Activated CD8-positive, alpha-beta memory T cell treated with anti-CD3 and anti-CD28 coated beads, Interleukin-2, amount 10 ng/mL, durations not matched to agents 7 days and 5 days (primary cell): ENCODE results near the gene ERICH2. TPM values are rescaled to one million over a fixed set of nuclear protein-coding genes. Genes with fewer than 3 reads are reported as not detected.
A peak's percentile ranks its signal among the peaks of the same experiment; 100 is the strongest.

Experiments
- ATAC-seq: fragments of 150-1000 bp; cut with Tn5 transposase; one replicate; pipeline ENCODE4 v1.10.0; 2021; ENCODE audit warnings: moderate library complexity
- CTCF ChIA-PET: fragments of 350-600 bp; sonication (Branson Sonifier 250); formaldehyde crosslinking; loops from one replicate; lab custom pipeline; 2021; ENCODE audit warnings: antibody characterized with exemption; lab: Charles Lee
- DNase-seq: peaks from one replicate; pipeline ENCODE4 v3.0.0-alpha.2; 2020
- H3K27ac Mint-ChIP-seq: one replicate; pipeline ENCODE4 v1.8.0; 2021; ENCODE audit warnings: mild to moderate bottlenecking, mixed read lengths
- H3K27me3 Mint-ChIP-seq: one replicate; pipeline ENCODE4 v1.8.0; 2021; ENCODE audit warnings: mixed read lengths
- H3K36me3 Mint-ChIP-seq: one replicate; pipeline ENCODE4 v1.8.0; 2021; ENCODE audit warnings: mild to moderate bottlenecking, mixed read lengths
- H3K4me1 Mint-ChIP-seq: one replicate; pipeline ENCODE4 v1.8.0; 2021; ENCODE audit warnings: mixed read lengths
- H3K4me3 Mint-ChIP-seq: one replicate; pipeline ENCODE4 v1.8.0; 2021; ENCODE audit warnings: mild to moderate bottlenecking, moderate library complexity, mixed read lengths
- H3K9me3 Mint-ChIP-seq: one replicate; pipeline ENCODE4 v1.8.0; 2022; ENCODE audit warnings: low read depth, mixed read lengths
- total RNA-seq, 2 experiments: library from RNA; stranded (reverse); gene quantifications; one replicate each; pipeline ENCODE4 v1.2.3, GENCODE V29; 2021

The ERICH2 gene
- total RNA-seq, 2 experiments from 2014 or later = not detected

DNA sequence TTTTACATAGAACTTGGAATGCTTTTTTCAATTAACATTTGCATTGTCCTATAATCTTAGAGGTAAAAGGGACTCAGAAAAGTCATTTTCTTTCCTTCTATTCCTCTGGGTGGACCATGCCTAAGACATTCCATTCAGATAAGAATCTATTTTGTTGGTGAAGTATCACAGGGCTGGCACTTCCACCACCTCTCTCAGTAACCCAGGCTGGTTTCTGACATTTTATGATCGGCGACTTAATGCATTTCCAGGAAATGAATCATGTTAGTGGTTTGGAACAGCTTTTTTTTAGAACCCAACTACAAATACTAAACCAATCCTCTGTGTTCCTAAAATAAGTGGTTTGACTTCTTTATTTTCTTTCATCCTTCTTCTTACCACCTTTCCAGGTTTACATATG, 73.5 kb downstream of the ERICH2 start:
- DNase-seq (peak; percentile 51), ATAC-seq (peak; percentile 55)
- Mint-ChIP-seq H3K9me3 (no peaks in the 10 kb centered on the region), H3K36me3 (peaks cover 3% of the 10 kb centered on the region), H3K4me3 (no peak overlapping the region), H3K27me3 (peaks cover 3% of the 10 kb centered on the region), H3K4me1 (peaks cover 13% of the 10 kb centered on the region), H3K27ac (peak overlapping the region; percentile 25)
- CTCF ChIA-PET = interaction anchor here (0.7 to 1.2 kb wide), 3 partner anchors 25 to 662 kb away, joined by 3 to 5 read pairs (median 3); partner anchors contain the start of gene GORASP2

DNA sequence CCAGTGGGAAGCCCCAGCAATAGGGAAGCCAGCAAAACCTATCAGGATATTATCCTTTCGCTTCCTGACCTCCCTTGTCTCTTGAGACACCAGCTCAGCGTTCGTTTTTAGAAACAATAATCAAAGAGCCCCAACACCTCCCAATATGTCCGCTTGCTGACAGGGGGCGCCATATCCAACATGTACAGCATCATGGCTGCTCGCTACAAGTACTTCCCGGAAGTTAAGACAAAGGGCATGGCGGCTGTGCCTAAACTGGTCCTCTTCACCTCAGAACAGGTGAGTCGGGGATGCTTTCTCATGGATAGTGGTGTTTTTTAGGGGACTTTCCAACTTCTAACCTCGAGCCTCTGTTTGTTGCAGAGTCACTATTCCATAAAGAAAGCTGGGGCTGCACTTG, 75.2 kb downstream of the ERICH2 start:
- Mint-ChIP-seq H3K27me3 (no peaks in the 10 kb centered on the region), H3K9me3 (no peaks in the 10 kb centered on the region), H3K36me3 (peaks cover 3% of the 10 kb centered on the region), H3K27ac (no peak overlapping the region), H3K4me1 (peaks cover 13% of the 10 kb centered on the region), H3K4me3 (no peak overlapping the region)
- ATAC-seq (no peak), DNase-seq (no peak)
- CTCF ChIA-PET = interaction anchor here (1.0 kb wide), 4 partner anchors 11 to 28 kb away, joined by 3 to 6 read pairs (median 4); no protein-coding TSS in a partner anchor

DNA sequence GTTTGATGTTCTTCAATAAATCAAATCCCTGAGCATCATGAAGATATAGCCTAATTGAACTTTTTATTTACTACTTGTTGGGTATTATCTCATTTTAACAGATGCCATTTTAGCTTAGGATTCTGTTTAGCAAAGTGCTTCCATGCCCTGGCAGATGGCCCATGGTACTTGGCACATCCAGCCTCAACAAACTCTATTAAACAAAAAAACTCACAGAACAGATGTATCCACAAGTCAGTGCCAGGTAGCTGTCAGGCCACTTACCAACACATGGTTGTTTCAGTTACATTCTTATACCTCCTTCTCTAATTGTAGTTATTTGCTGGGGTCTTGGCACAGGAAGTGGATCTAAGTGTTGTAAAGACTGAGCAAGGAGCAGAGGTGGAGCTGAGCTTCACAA, 76.1 kb downstream of the ERICH2 start:
- DNase-seq (no peak), ATAC-seq (no peak)
- Mint-ChIP-seq H3K4me1 (peaks cover 13% of the 10 kb centered on the region), H3K36me3 (peaks cover 2% of the 10 kb centered on the region), H3K27ac (no peak overlapping the region), H3K9me3 (no peaks in the 10 kb centered on the region), H3K27me3 (no peaks in the 10 kb centered on the region), H3K4me3 (no peak overlapping the region)
- CTCF ChIA-PET = interaction anchor here (0.9 to 2.9 kb wide), 4 partner anchors 22 to 82 kb away, joined by 3 to 10 read pairs (median 3); partner anchors contain the start of gene GORASP2

DNA sequence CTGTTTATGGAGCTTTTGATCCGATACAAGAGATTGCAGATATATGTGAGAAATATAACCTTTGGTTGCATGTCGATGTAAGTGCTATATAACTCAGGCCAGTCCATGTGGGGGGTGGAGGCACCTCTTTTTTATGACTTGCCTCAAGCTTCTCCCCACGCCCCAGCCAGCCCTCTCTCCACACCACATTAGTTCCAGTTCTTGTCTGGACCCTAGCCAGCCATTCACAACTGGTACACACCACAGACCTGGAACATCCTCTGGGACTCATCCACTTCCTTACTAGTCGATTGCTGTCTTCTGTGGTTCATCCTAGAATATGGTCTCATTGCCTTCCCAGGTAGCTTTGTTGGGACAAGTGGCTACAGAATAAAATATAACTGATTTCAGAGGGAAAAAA, 77.5 kb downstream of the ERICH2 start:
- ATAC-seq = no peak
- no peak overlapping the region for H3K27ac Mint-ChIP-seq
- no peak overlapping the region for H3K4me3 Mint-ChIP-seq
- CTCF ChIA-PET = interaction anchor here (2.9 kb wide), 1 partner anchor 81 kb away, joined by 10 read pairs; the partner anchor contains the start of gene GORASP2
- H3K9me3 Mint-ChIP-seq = no peaks in the 10 kb centered on the region
- peaks cover 13% of the 10 kb centered on the region for H3K4me1 Mint-ChIP-seq
- H3K27me3 Mint-ChIP-seq = no peaks in the 10 kb centered on the region
- peaks cover under 1% of the 10 kb centered on the region for H3K36me3 Mint-ChIP-seq
- no peak for DNase-seq

Other genes starting within 250 kb of the ERICH2 start
- not detected for gene SP5, start 55.0 kb upstream of the ERICH2 start, total RNA-seq
- gene GAD1, start 46.5 kb downstream of the ERICH2 start, total RNA-seq = 1 to 10 TPM in 1 of 2 experiments, under 1 TPM in 1; 0.68 to 3.7 TPM
- gene GORASP2, start 158.9 kb downstream of the ERICH2 start, total RNA-seq = 10 to 100 TPM; 45.3 to 64.4 TPM